GM18517 (cell line): ENCODE data around the gene BMP2K.
A peak's percentile ranks its signal among the peaks of the same experiment; 100 is the strongest.

Experiments
- ATAC-seq: cut with Tn5 transposase; IDR thresholded peaks from one replicate; pipeline ENCODE4 v1.9.1; 2021; ENCODE audit warnings: mild to moderate bottlenecking, moderate library complexity; ENCODE audit not compliant: unreplicated experiment

The BMP2K gene

GRCh38 chr4:78763763-78764387, 12.3 kb upstream of the BMP2K start:
- ATAC-seq, result no peak

- no peak for ATAC-seq
Measured at GRCh38 chr4:78764498-78764961, 11.6 kb upstream of the BMP2K start.

GRCh38 chr4:78765432-78766006, 10.6 kb upstream of the BMP2K start:
- ATAC-seq, result no peak

- ATAC-seq, result no peak
Measured at GRCh38 chr4:78766026-78766425, 10.1 kb upstream of the BMP2K start.

- ATAC-seq, result peak; percentile 88
Measured at GRCh38 chr4:78766650-78767049, 9.5 kb upstream of the BMP2K start.

GRCh38 chr4:78767350-78767749, 8.8 kb upstream of the BMP2K start:
- ATAC-seq, result peak; percentile 73

GRCh38 chr4:78768452-78769180, 7.5 kb upstream of the BMP2K start:
- ATAC-seq, result no peak

- ATAC-seq, result no peak
Measured at GRCh38 chr4:78770091-78770642, 6.0 kb upstream of the BMP2K start.

GRCh38 chr4:78772526-78773091, 3.5 kb upstream of the BMP2K start:
- no peak for ATAC-seq

- ATAC-seq, result no peak
Measured at GRCh38 chr4:78774417-78774816, 1.7 kb upstream of the BMP2K start.

GRCh38 chr4:78775303-78776078, 659 bp upstream of the BMP2K start:
- ATAC-seq, result peak; percentile 40

- ATAC-seq, result peak; percentile 33
Measured at GRCh38 chr4:78776729-78777575, 802 bp downstream of the BMP2K start.

GRCh38 chr4:78777576-78777940, 1.4 kb downstream of the BMP2K start:
- ATAC-seq, result no peak

- ATAC-seq, result no peak
Measured at GRCh38 chr4:78778530-78778929, 2.4 kb downstream of the BMP2K start.

- ATAC-seq, result peak; percentile 31
Measured at GRCh38 chr4:78779280-78779679, 3.1 kb downstream of the BMP2K start.

- ATAC-seq, result no peak
Measured at GRCh38 chr4:78780093-78780492, 3.9 kb downstream of the BMP2K start.

GRCh38 chr4:78781139-78781538, 5.0 kb downstream of the BMP2K start:
- no peak for ATAC-seq

- ATAC-seq, result no peak
Measured at GRCh38 chr4:78781924-78782323, 5.8 kb downstream of the BMP2K start.

- no peak for ATAC-seq
Measured at GRCh38 chr4:78784236-78784865, 8.2 kb downstream of the BMP2K start.
